ENCODE results near the gene EREG. TPM values are rescaled to one million over a fixed set of nuclear protein-coding genes. Genes with fewer than 3 reads are reported as not detected.

Gene EREG
- total and polyA plus RNA-seq, 9 of the 15 experiments (the other 6 are each of a cell fraction or from before 2014, with no cell fraction given): 0.97 to 7.3 (median 2.5) TPM

- TF ChIP-seq MGA (IDR thresholded peaks at IDR 0.05): no peak
- no peak for TF ChIP-seq SRF (CRISPR knock-in tag; IDR thresholded peaks at IDR 0.05)
- TF ChIP-seq ZNF175 (CRISPR knock-in tag; IDR thresholded peaks at IDR 0.05; ENCODE audit: low read depth): no peak
- no peak for TF ChIP-seq YY1 (IDR thresholded peaks at IDR 0.05; ENCODE audit: borderline replicate concordance in 1 of 3, control insufficient read depth in 1 of 3, extremely low read depth in 1 of 3, insufficient read depth in 3 of 3, insufficient read length in 1 of 3, insufficient replicate concordance in 2 of 3, low read depth in 1 of 3, low read length in 2 of 3)
- no peak for TF ChIP-seq CHD1 (IDR thresholded peaks at IDR 0.05; ENCODE audit: low read length)
- no peak for TF ChIP-seq ZNF263 (CRISPR knock-in tag; IDR thresholded peaks at IDR 0.05; ENCODE audit: borderline replicate concordance)
- no peak for TF ChIP-seq SIRT6 (IDR thresholded peaks at IDR 0.05; ENCODE audit: low read depth, low read length)
- TF ChIP-seq POLR2AphosphoS2 (IDR thresholded peaks at IDR 0.05; ENCODE audit: low read length): no peak
- no peak for TF ChIP-seq ATF2 (CRISPR knock-in tag; IDR thresholded peaks at IDR 0.05)
- TF ChIP-seq KLF1 (tag; IDR thresholded peaks at IDR 0.05): no peak
- TF ChIP-seq ESRRB (CRISPR knock-in tag; IDR thresholded peaks at IDR 0.05; ENCODE audit: borderline replicate concordance): no peak
These were observed 27.0 kb downstream of the EREG start (continued) for GRCh38 chr4:74391890-74392475.

Data from K562 (cell line).